ENCODE results near the gene LRAT.
"Not testable (repeated sequence)": the region's sequence is repeated elsewhere in the genome, so short reads cannot be mapped to it uniquely, and the experiment has no call there.

Gene LRAT

GRCh38 chr4:154720123-154720522, 23.7 kb upstream of the LRAT start:
- no peak overlapping the region for H3K4me2 ChIP-seq (ENCODE audit: low read depth, low read length, poor library complexity, severe bottlenecking)
- TF ChIP-seq CTCF (conservative IDR thresholded peaks at IDR 0.05; ENCODE audit: low read length) (no peak), EZH2phosphoT487 (IDR thresholded peaks at IDR 0.05; ENCODE audit: borderline replicate concordance) (no peak)
- no peaks in the 10 kb centered on the region for H3K36me3 ChIP-seq (ENCODE audit: insufficient read depth, low read length)

GRCh38 chr4:154720618-154721267, 23.1 kb upstream of the LRAT start:
- Histone ChIP-seq H3K79me2 (ENCODE audit: insufficient read depth, low read length) (no peaks in the 10 kb centered on the region), H3K4me1 (ENCODE audit: insufficient read depth, low read length, poor library complexity, severe bottlenecking) (no peaks in the 10 kb centered on the region), H2AFZ (ENCODE audit: low read length) (no peak overlapping the region), H3K4me3 (ENCODE audit: low read length, poor library complexity, severe bottlenecking) (no peak overlapping the region), H3F3A (ENCODE audit: low read depth) (no peaks in the 10 kb centered on the region), H3K36me3 (ENCODE audit: insufficient read depth, low read length) (no peaks in the 10 kb centered on the region), H4K20me1 (ENCODE audit: insufficient read depth, low read length, poor library complexity, severe bottlenecking) (no peaks in the 10 kb centered on the region), H3K4me2 (ENCODE audit: low read depth, low read length, poor library complexity, severe bottlenecking) (no peak overlapping the region), H3K9ac (ENCODE audit: low read depth, low read length, poor library complexity, severe bottlenecking) (no peak overlapping the region), H3K9me3 (ENCODE audit: insufficient read depth, low read depth, low read length) (no peaks in the 10 kb centered on the region), H3K9me2 (replicated peaks; ENCODE audit: low read depth, low read length) (no peaks in the 10 kb centered on the region), H3K27me3 (ENCODE audit: insufficient read depth, low read length, poor library complexity, severe bottlenecking) (no peaks in the 10 kb centered on the region)
- TF ChIP-seq EZH2phosphoT487 (IDR thresholded peaks at IDR 0.05; ENCODE audit: borderline replicate concordance): no peak
- no peak for TF ChIP-seq CTCF (conservative IDR thresholded peaks at IDR 0.05; ENCODE audit: low read length)

More at GRCh38 chr4:154720123-154720522, 23.7 kb upstream of the LRAT start:
- Histone ChIP-seq H3F3A (ENCODE audit: low read depth) (no peaks in the 10 kb centered on the region), H3K9me2 (replicated peaks; ENCODE audit: low read depth, low read length) (no peaks in the 10 kb centered on the region), H2AFZ (ENCODE audit: low read length) (no peak overlapping the region), H3K4me3 (ENCODE audit: low read length, poor library complexity, severe bottlenecking) (no peak overlapping the region), H3K9me3 (ENCODE audit: insufficient read depth, low read depth, low read length) (no peaks in the 10 kb centered on the region), H3K4me1 (ENCODE audit: insufficient read depth, low read length, poor library complexity, severe bottlenecking) (no peaks in the 10 kb centered on the region), H3K79me2 (ENCODE audit: insufficient read depth, low read length) (no peaks in the 10 kb centered on the region), H4K20me1 (ENCODE audit: insufficient read depth, low read length, poor library complexity, severe bottlenecking) (no peaks in the 10 kb centered on the region), H3K9ac (ENCODE audit: low read depth, low read length, poor library complexity, severe bottlenecking) (no peak overlapping the region), H3K27me3 (ENCODE audit: insufficient read depth, low read length, poor library complexity, severe bottlenecking) (no peaks in the 10 kb centered on the region)

- Histone ChIP-seq H3K9me2 (replicated peaks; ENCODE audit: low read depth, low read length) (no peaks in the 10 kb centered on the region), H3K4me1 (ENCODE audit: insufficient read depth, low read length, poor library complexity, severe bottlenecking) (no peaks in the 10 kb centered on the region), H3F3A (ENCODE audit: low read depth) (no peaks in the 10 kb centered on the region), H3K79me2 (ENCODE audit: insufficient read depth, low read length) (no peaks in the 10 kb centered on the region), H3K4me2 (ENCODE audit: low read depth, low read length, poor library complexity, severe bottlenecking) (no peak overlapping the region), H4K20me1 (ENCODE audit: insufficient read depth, low read length, poor library complexity, severe bottlenecking) (no peaks in the 10 kb centered on the region), H3K27me3 (ENCODE audit: insufficient read depth, low read length, poor library complexity, severe bottlenecking) (no peaks in the 10 kb centered on the region), H3K9ac (ENCODE audit: low read depth, low read length, poor library complexity, severe bottlenecking) (no peak overlapping the region), H3K9me3 (ENCODE audit: insufficient read depth, low read depth, low read length) (no peaks in the 10 kb centered on the region), H2AFZ (ENCODE audit: low read length) (no peak overlapping the region), H3K36me3 (ENCODE audit: insufficient read depth, low read length) (no peaks in the 10 kb centered on the region), H3K4me3 (ENCODE audit: low read length, poor library complexity, severe bottlenecking) (no peak overlapping the region)
- TF ChIP-seq CTCF (conservative IDR thresholded peaks at IDR 0.05; ENCODE audit: low read length) (no peak), EZH2phosphoT487 (IDR thresholded peaks at IDR 0.05; ENCODE audit: borderline replicate concordance) (no peak)
Observed at GRCh38 chr4:154722262-154722661, 21.5 kb upstream of the LRAT start.

- H3K4me2 ChIP-seq (ENCODE audit: low read depth, low read length, poor library complexity, severe bottlenecking); H3K27me3 ChIP-seq (ENCODE audit: insufficient read depth, low read length, poor library complexity, severe bottlenecking); H3K4me3 ChIP-seq (ENCODE audit: low read length, poor library complexity, severe bottlenecking); H3K36me3 ChIP-seq (ENCODE audit: insufficient read depth, low read length); H3F3A ChIP-seq (ENCODE audit: low read depth); H3K9ac ChIP-seq (ENCODE audit: low read depth, low read length, poor library complexity, severe bottlenecking); H4K20me1 ChIP-seq (ENCODE audit: insufficient read depth, low read length, poor library complexity, severe bottlenecking); H2AFZ ChIP-seq (ENCODE audit: low read length); H3K9me2 ChIP-seq (replicated peaks; ENCODE audit: low read depth, low read length); H3K79me2 ChIP-seq (ENCODE audit: insufficient read depth, low read length); H3K9me3 ChIP-seq (ENCODE audit: insufficient read depth, low read depth, low read length); H3K4me1 ChIP-seq (ENCODE audit: insufficient read depth, low read length, poor library complexity, severe bottlenecking): not testable (repeated sequence)
Observed at GRCh38 chr4:154723601-154724000, 20.2 kb upstream of the LRAT start.
